Measurements from ENCODE around the gene SASH3. TPM values are rescaled to one million over a fixed set of nuclear protein-coding genes. Genes with fewer than 3 reads are reported as not detected.

The SASH3 gene
- total RNA-seq, 1 experiment from 2014 or later = not detected

DNA sequence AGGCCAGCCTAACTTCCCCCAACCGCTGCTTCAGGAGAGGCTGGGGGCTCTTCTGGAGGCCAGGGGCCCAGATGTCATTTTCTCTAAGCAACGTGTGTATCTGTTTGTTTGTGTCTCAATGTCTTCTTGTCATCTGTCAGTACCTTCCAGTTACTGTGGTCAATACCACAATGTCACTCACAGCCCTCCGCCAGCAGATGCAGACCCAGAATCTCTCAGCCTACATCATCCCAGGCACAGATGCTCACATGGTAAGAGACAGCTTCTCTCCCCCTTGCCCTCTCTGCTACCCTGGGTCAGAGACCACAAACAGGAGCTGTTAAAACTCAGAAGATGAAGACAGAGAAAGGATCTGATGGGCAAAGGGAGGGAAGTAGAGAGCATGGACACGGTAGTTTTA lies 35.9 kb upstream of the SASH3 start:
- BruUV-seq (replicated peaks) = no TSS peak
- Histone ChIP-seq H3K27me3 (ENCODE audit: low read length) (no peaks in the 10 kb centered on the region), H3K79me2 (ENCODE audit: low read length) (no peaks in the 10 kb centered on the region), H3K9me3 (ENCODE audit: low read length) (no peaks in the 10 kb centered on the region), H3F3A (ENCODE audit: low read length, unreplicated experiment) (no peaks in the 10 kb centered on the region), H2AFZ (ENCODE audit: low read length) (no peak overlapping the region), H3K36me3 (ENCODE audit: low read depth, low read length) (no peaks in the 10 kb centered on the region), H3K9me2 (replicated peaks; ENCODE audit: low read length) (no peaks in the 10 kb centered on the region), H3K4me2 (ENCODE audit: low read length) (no peak overlapping the region), H3K27ac (ENCODE audit: low read length) (no peak overlapping the region), H4K20me1 (ENCODE audit: low read length) (no peaks in the 10 kb centered on the region), H3K4me1 (ENCODE audit: insufficient read depth, low read length) (no peaks in the 10 kb centered on the region), H3K4me3 (ENCODE audit: low read length) (no peak overlapping the region), H3K9ac (ENCODE audit: low read length) (no peak overlapping the region)
- CTCF ChIA-PET = no interaction called here
- TF ChIP-seq EZH2 (IDR thresholded peaks at IDR 0.05; ENCODE audit: low read length, unreplicated experiment) = no peak
- TF ChIP-seq, protein P1, sequence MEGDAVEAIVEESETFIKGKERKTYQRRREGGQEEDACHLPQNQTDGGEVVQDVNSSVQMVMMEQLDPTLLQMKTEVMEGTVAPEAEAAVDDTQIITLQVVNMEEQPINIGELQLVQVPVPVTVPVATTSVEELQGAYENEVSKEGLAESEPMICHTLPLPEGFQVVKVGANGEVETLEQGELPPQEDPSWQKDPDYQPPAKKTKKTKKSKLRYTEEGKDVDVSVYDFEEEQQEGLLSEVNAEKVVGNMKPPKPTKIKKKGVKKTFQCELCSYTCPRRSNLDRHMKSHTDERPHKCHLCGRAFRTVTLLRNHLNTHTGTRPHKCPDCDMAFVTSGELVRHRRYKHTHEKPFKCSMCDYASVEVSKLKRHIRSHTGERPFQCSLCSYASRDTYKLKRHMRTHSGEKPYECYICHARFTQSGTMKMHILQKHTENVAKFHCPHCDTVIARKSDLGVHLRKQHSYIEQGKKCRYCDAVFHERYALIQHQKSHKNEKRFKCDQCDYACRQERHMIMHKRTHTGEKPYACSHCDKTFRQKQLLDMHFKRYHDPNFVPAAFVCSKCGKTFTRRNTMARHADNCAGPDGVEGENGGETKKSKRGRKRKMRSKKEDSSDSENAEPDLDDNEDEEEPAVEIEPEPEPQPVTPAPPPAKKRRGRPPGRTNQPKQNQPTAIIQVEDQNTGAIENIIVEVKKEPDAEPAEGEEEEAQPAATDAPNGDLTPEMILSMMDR (conservative IDR thresholded peaks at IDR 0.05; ENCODE audit: low read depth, low read length) = no peak
- no peak for TF ChIP-seq EZH2phosphoT487 (IDR thresholded peaks at IDR 0.05; ENCODE audit: borderline replicate concordance, low read length)
- intact Hi-C loops (cut with micrococcal nuclease) = no loop called here
- ATAC-seq (no peak), DNase-seq (no peak)
- POLR2A ChIA-PET (ENCODE audit: unreplicated experiment) = no interaction called here

DNA sequence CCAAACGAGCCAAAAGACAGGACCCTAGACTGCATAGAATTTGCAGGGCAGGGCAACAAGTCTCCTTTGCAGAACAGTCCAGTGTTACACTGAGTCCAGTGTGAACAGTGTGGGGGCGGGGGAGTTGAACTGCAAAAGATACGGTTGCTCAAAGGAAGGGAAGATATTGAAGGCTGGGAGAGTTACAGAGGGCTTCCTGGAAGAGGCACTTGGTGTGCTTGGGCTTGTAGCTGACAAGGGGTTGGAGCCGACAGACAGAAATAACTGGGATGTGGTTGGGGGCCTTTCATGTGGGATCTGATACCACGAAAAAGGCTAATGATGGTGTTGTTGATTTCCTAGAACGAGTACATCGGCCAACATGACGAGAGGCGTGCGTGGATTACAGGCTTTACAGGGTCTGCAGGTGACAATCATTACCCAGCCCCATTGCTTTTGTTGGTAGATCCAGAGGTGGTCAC lies 34.9 kb upstream of the SASH3 start:
- ATAC-seq (no peak), DNase-seq (no peak)
- no peaks in the 10 kb centered on the region for H4K20me1 ChIP-seq (ENCODE audit: low read length)
- H3K9me2 ChIP-seq (replicated peaks; ENCODE audit: low read length) = no peaks in the 10 kb centered on the region
- H3F3A ChIP-seq (ENCODE audit: low read length, unreplicated experiment) = no peaks in the 10 kb centered on the region
- no peaks in the 10 kb centered on the region for H3K4me1 ChIP-seq (ENCODE audit: insufficient read depth, low read length)
- no peak for TF ChIP-seq EZH2phosphoT487 (IDR thresholded peaks at IDR 0.05; ENCODE audit: borderline replicate concordance, low read length)
- no peak for TF ChIP-seq EZH2 (IDR thresholded peaks at IDR 0.05; ENCODE audit: low read length, unreplicated experiment)
- TF ChIP-seq, protein P1 (conservative IDR thresholded peaks at IDR 0.05; ENCODE audit: low read depth, low read length) = no peak
- H3K36me3 ChIP-seq (ENCODE audit: low read depth, low read length) = no peaks in the 10 kb centered on the region
- ChIA-PET POLR2A (ENCODE audit: unreplicated experiment) (no interaction called here), CTCF (no interaction called here)
- no peak overlapping the region for H3K27ac ChIP-seq (ENCODE audit: low read length)
- no peak overlapping the region for H3K9ac ChIP-seq (ENCODE audit: low read length)
- no peak overlapping the region for H3K4me2 ChIP-seq (ENCODE audit: low read length)
- intact Hi-C loops (cut with micrococcal nuclease) = no loop called here
- BruUV-seq (replicated peaks) = no TSS peak
- no peaks in the 10 kb centered on the region for H3K79me2 ChIP-seq (ENCODE audit: low read length)
- H3K27me3 ChIP-seq (ENCODE audit: low read length) = no peaks in the 10 kb centered on the region
- H3K9me3 ChIP-seq (ENCODE audit: low read length) = no peaks in the 10 kb centered on the region
- H2AFZ ChIP-seq (ENCODE audit: low read length) = no peak overlapping the region
- no peak overlapping the region for H3K4me3 ChIP-seq (ENCODE audit: low read length)

DNA sequence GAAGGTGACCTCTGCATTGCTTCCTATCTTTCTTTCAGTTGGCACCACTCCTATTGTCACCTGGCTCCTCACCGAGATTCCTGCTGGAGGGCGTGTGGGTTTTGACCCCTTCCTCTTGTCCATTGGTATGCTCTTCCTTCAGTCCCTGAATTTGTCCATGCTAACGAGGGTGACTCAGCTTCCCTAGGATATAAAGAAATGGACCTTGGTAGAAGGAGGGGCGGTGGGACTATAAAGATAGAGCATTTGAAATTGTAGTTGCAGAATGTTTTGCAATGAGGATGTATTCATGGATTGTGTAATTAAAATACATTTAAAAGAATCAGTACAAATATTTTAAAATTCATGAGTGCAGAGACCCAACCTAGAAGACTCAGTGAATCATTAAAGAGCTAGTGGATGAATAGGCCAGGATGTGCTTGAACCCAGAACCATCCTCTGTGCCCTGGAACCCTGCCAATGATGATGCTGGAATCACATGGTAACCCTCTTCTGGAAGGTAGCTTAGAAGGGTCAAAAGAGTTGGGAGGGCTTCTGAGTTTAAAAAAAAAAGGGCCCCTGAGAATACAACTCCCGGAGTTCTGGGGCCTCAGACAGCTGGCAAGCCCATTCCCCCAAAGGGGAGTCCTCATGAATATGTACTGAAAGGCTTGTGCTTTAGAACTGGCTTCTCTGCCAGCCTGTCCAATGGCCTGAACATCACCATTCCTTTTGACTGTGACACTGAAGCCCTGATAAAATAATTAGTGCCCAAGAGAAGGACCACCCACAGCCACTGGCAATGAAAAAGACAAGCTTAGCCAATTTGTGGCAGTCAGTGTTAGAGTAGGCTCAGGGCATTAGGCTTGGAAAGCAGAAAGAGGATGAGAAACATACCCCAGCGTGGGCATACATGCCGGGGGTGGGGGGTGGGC lies 32.9 kb upstream of the SASH3 start:
- POLR2A ChIA-PET (ENCODE audit: unreplicated experiment) = interaction anchor here (0.6 kb wide), 1 partner anchor 56 kb away, joined by 3 read pairs; no protein-coding TSS in a partner anchor

More for the DNA sequence above, 32.9 kb upstream of the SASH3 start:
- no peaks in the 10 kb centered on the region for H3K9me2 ChIP-seq (replicated peaks; ENCODE audit: low read length)
- H3K79me2 ChIP-seq (ENCODE audit: low read length) = no peaks in the 10 kb centered on the region
- no TSS peak for BruUV-seq (replicated peaks)
- no peak overlapping the region for H3K4me3 ChIP-seq (ENCODE audit: low read length)
- no peak for TF ChIP-seq EZH2 (IDR thresholded peaks at IDR 0.05; ENCODE audit: low read length, unreplicated experiment)
- TF ChIP-seq, protein P1 (conservative IDR thresholded peaks at IDR 0.05; ENCODE audit: low read depth, low read length) = no peak
- intact Hi-C loops (cut with micrococcal nuclease) = no loop called here
- H4K20me1 ChIP-seq (ENCODE audit: low read length) = no peaks in the 10 kb centered on the region
- H2AFZ ChIP-seq (ENCODE audit: low read length) = no peak overlapping the region
- H3K4me2 ChIP-seq (ENCODE audit: low read length) = no peak overlapping the region
- no peaks in the 10 kb centered on the region for H3K36me3 ChIP-seq (ENCODE audit: low read depth, low read length)
- H3K4me1 ChIP-seq (ENCODE audit: insufficient read depth, low read length) = no peaks in the 10 kb centered on the region
- no peaks in the 10 kb centered on the region for H3F3A ChIP-seq (ENCODE audit: low read length, unreplicated experiment)
- H3K9ac ChIP-seq (ENCODE audit: low read length) = no peak overlapping the region
- no peak for ATAC-seq
- CTCF ChIA-PET = no interaction called here
- H3K27me3 ChIP-seq (ENCODE audit: low read length) = no peaks in the 10 kb centered on the region
- DNase-seq = no peak
- no peaks in the 10 kb centered on the region for H3K9me3 ChIP-seq (ENCODE audit: low read length)
- no peak overlapping the region for H3K27ac ChIP-seq (ENCODE audit: low read length)
